WERI-Rb-1 (cell line): ENCODE data around the gene ZMAT5.
A peak's percentile ranks its signal among the peaks of the same experiment; 100 is the strongest.

ENCODE experiments used
- DNase-seq: peaks from one replicate; pipeline ENCODE4 v3.0.0-alpha.2; 2020
- H3K27ac ChIP-seq: fragments of 250-450 bp; sonication (Bioruptor Pico); 2 replicates; pipeline ENCODE4 v1.5.1; 2020; ENCODE audit warnings: mild to moderate bottlenecking, moderate library complexity
- H3K27me3 ChIP-seq: fragments of 250-450 bp; sonication (Bioruptor Pico); 2 replicates; pipeline ENCODE4 v1.5.1; 2021; ENCODE audit warnings: mild to moderate bottlenecking, low read depth, moderate library complexity; ENCODE audit not compliant: insufficient read depth, severe bottlenecking
- H3K36me3 ChIP-seq: fragments of 250-450 bp; sonication (Bioruptor Pico); 2 replicates; pipeline ENCODE4 v1.5.1; 2020; ENCODE audit warnings: mild to moderate bottlenecking, moderate library complexity
- H3K4me3 ChIP-seq: 2 replicates; pipeline ENCODE4 v1.5.1; 2011; ENCODE audit warnings: low read depth, mild to moderate bottlenecking, control low read depth, low read length
- H3K9me3 ChIP-seq: fragments of 250-450 bp; sonication (Bioruptor Pico); 2 replicates; pipeline ENCODE4 v1.5.1; 2021; ENCODE audit warnings: mild to moderate bottlenecking, moderate library complexity; ENCODE audit not compliant: severe bottlenecking
- TF ChIP-seq, protein P1 (sequence below): IDR thresholded peaks from 2 replicates; pipeline ENCODE4 v1.5.1; 2011; ENCODE audit warnings: low read depth, mild to moderate bottlenecking, control low read depth, inconsistent platforms, low read length

The ZMAT5 gene

DNA sequence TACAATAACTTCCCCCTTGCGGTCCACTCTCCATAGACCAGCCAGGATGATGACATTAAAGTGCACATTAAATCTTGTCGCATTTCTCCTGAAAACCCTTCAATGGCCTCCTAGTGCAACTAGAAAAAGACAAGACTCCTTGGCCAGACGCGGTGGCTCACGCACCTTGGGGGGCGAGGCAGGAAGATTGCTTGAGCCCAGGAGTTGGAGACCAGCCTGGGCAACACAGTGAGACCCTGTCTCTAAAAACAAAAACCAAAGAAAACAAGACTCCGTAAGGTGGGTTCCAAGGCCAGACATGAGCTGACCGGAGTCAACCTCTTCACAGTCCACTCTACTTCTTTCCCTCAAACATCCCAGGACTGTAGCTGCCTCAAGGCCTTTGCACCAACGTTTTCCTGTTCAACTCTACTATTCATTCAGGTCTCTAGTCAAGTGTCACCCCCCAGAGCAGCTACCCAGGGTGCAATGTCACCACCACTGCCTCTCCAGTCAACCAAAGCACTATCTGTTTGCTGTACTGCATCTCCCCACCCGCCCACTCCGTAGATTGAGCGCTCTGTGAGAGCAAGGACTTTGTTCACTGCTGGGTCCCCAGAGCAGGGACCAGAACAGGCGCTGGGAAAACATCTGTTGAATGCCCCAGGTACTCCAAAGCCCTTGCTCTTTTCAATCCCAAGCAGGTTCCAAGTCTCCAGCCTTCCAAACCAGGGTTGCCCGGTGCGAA lies 739 bp downstream of the ZMAT5 start:
- TF ChIP-seq, protein P1, sequence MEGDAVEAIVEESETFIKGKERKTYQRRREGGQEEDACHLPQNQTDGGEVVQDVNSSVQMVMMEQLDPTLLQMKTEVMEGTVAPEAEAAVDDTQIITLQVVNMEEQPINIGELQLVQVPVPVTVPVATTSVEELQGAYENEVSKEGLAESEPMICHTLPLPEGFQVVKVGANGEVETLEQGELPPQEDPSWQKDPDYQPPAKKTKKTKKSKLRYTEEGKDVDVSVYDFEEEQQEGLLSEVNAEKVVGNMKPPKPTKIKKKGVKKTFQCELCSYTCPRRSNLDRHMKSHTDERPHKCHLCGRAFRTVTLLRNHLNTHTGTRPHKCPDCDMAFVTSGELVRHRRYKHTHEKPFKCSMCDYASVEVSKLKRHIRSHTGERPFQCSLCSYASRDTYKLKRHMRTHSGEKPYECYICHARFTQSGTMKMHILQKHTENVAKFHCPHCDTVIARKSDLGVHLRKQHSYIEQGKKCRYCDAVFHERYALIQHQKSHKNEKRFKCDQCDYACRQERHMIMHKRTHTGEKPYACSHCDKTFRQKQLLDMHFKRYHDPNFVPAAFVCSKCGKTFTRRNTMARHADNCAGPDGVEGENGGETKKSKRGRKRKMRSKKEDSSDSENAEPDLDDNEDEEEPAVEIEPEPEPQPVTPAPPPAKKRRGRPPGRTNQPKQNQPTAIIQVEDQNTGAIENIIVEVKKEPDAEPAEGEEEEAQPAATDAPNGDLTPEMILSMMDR, result no peak
- H3K27ac ChIP-seq, result peak overlapping the region; percentile 96
- no peak for DNase-seq

DNA sequence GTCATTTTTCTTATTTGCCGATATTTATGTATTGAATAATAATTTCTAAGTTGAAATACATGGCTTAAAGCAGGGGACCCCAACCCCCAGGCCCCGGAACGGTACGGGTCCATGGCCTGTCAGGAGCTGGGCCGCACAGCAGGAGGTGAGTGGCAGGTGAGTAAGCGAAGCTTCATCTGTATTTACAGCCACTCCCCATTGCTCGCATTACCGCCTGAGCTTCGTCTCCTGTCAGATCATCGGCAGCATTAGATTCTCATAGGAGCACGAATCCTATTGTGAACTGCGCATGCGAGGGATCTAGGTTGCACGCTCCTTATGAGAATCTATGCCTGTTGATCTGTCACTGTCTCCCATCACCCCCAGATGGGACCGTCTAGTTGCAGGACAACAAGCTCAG lies 4.5 kb downstream of the ZMAT5 start:
- H3K27me3 ChIP-seq, result no peaks in the 10 kb centered on the region
- H3K9me3 ChIP-seq, result no peaks in the 10 kb centered on the region
- H3K36me3 ChIP-seq, result no peaks in the 10 kb centered on the region
- no peak overlapping the region for H3K27ac ChIP-seq
- DNase-seq, result peak; percentile 70
- H3K4me3 ChIP-seq, result no peak overlapping the region
- TF ChIP-seq, protein P1, result no peak

More for the DNA sequence above, 739 bp downstream of the ZMAT5 start:
- Histone ChIP-seq H3K36me3 (peaks cover 31% of the 10 kb centered on the region), H3K4me3 (peak overlapping the region; percentile 96), H3K27me3 (no peaks in the 10 kb centered on the region), H3K9me3 (no peaks in the 10 kb centered on the region)

DNA sequence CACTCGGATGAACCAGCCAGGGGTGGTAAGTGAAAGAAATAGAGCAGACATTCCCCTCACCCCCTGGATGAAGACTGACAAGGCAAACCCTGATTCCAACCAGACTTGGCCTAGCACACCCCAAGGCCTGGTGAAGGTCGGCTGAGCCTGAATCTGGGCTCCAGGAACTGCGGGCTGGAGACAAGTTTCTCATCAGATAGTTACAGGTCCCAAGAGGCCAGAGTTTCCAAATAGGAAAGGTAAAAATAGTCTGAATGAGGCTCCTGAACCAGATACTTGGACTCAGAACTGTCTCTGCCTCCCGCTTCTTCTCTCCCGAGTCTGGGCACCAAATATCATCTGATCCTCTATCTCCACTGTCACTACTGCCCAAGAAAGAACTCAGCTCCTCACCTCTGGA lies 7.8 kb downstream of the ZMAT5 start:
- no peaks in the 10 kb centered on the region for H3K9me3 ChIP-seq
- TF ChIP-seq, protein P1, result no peak
- DNase-seq, result no peak
- H3K27ac ChIP-seq, result no peak overlapping the region
- H3K27me3 ChIP-seq, result no peaks in the 10 kb centered on the region
- no peak overlapping the region for H3K4me3 ChIP-seq
- no peaks in the 10 kb centered on the region for H3K36me3 ChIP-seq

DNA sequence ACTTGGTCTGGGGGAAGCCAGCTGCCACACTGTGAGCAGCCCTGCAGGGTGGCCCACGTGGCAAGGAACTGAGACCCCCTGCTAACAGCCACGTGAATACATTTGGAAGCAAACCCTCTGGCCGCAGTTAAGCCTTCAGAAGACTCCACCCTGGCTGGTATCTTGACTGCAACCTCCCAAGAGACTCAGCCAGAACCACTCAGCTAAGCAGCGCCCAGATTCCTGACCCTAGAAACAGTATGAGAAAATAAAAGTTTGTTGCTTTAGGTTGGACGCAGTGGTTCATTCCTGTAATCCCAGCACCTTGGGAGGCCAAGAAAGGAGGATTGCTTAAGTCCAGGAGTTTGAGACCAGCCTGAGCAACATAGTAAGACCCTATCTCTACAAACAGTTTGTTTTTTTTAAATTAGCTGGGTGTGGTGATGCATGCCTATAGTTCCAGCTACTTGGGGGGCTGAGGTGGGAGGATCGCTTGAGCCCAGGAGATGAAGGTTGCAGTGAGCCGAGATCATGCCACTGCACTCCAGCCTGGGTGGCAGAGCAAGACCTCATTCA lies 8.7 kb downstream of the ZMAT5 start:
- Histone ChIP-seq H3K36me3 (no peaks in the 10 kb centered on the region), H3K9me3 (no peaks in the 10 kb centered on the region), H3K4me3 (no peak overlapping the region), H3K27me3 (no peaks in the 10 kb centered on the region), H3K27ac (no peak overlapping the region)
- DNase-seq, result no peak
- TF ChIP-seq, protein P1, result no peak

DNA sequence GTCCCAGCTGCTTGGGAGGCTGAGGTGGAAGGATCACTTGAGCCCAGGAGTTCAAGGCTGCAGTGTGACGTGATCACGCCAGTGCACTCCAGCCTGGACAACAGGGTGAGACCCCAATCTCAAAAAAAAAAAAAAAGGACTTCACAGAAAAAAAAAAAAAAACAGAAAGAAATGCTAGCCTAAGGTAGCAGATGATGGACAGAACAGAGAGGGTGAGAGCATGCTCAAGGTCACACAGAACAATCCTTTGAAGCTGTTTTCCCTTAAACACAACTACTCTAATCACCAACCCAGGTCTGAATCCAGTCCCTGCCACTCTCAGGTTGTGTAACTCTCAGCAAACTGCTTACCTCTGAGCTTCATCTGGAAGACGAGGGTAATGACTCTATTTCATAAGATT lies 9.7 kb downstream of the ZMAT5 start:
- Histone ChIP-seq H3K27ac (no peak overlapping the region), H3K4me3 (no peak overlapping the region), H3K36me3 (no peaks in the 10 kb centered on the region), H3K27me3 (no peaks in the 10 kb centered on the region), H3K9me3 (no peaks in the 10 kb centered on the region)
- TF ChIP-seq, protein P1, result no peak
- DNase-seq, result no peak
